ENCODE results near the gene PLEKHM2.

DNA sequence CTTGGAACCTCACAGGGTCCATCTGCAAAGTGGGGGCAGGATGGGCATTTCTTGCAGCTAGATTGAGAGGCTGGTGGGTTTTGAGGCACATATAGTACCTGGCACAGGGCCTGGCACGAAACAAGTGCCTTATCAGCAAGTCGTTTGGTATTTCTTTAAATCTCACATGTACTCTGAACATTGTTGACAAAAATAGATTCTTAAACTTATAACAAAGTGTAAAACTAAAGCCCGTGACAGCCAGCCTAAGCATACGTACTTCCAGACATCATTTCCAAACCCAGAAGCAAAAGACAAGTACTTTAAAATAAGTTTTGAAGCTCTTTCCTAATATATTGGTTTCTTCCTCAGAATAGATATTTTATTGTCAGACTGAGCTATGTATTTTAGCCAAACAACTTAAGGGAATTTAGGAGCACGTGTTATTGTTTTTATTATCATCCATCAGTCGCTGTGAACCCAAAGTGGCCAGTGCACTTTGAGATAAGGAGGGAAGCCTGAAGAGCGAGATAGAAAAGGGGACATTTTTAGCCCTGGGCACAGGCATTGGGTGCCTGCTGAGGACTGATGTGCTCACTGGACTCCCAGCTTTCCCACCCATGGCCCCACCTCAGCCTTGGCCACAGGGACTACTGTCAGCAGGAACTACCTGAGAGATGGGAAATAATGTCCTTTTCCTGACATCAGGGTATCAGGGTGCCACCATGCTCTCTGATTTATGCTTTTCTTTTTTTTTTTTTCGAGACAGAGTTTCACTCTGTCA lies 77.4 kb downstream of the PLEKHM2 start:
- TF ChIP-seq, protein P1, sequence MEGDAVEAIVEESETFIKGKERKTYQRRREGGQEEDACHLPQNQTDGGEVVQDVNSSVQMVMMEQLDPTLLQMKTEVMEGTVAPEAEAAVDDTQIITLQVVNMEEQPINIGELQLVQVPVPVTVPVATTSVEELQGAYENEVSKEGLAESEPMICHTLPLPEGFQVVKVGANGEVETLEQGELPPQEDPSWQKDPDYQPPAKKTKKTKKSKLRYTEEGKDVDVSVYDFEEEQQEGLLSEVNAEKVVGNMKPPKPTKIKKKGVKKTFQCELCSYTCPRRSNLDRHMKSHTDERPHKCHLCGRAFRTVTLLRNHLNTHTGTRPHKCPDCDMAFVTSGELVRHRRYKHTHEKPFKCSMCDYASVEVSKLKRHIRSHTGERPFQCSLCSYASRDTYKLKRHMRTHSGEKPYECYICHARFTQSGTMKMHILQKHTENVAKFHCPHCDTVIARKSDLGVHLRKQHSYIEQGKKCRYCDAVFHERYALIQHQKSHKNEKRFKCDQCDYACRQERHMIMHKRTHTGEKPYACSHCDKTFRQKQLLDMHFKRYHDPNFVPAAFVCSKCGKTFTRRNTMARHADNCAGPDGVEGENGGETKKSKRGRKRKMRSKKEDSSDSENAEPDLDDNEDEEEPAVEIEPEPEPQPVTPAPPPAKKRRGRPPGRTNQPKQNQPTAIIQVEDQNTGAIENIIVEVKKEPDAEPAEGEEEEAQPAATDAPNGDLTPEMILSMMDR (IDR thresholded peaks at IDR 0.05; ENCODE audit: low read length), result no peak
- no peak for TF ChIP-seq EZH2 (IDR thresholded peaks at IDR 0.05; ENCODE audit: borderline replicate concordance, low read length)

Data from OCI-LY1 (cell line).